GOT3 (cell line): Measurements from ENCODE around the gene UGT1A3.
"Not testable (repeated sequence)": the region's sequence is repeated elsewhere in the genome, so short reads cannot be mapped to it uniquely, and the experiment has no call there.

ENCODE experiments used
- DNase-seq: peaks from one replicate; lab custom pipeline; 2025; ENCODE audit warnings: mixed read lengths; lab: John Stamatoyannopoulos, UW

The UGT1A3 gene

GRCh38 chr2:233707940-233708644, 20.8 kb upstream of the UGT1A3 start:
- DNase-seq, result no peak

GRCh38 chr2:233708942-233709341, 19.9 kb upstream of the UGT1A3 start:
- DNase-seq, result no peak

GRCh38 chr2:233711312-233712008, 17.4 kb upstream of the UGT1A3 start:
- DNase-seq, result peak; percentile 39

- DNase-seq, result no peak
These were observed 16.1 kb upstream of the UGT1A3 start, which contains the start of gene UGT1A5 for GRCh38 chr2:233712611-233713261. Gene UGT1A5, plus strand, starts transcription at chr2:233712907. Its CDS starts 85 bp downstream, at chr2:233712992.

- DNase-seq, result no peak
These were observed 15.6 kb upstream of the UGT1A3 start for GRCh38 chr2:233713262-233713615.

GRCh38 chr2:233714121-233714520, 14.7 kb upstream of the UGT1A3 start:
- DNase-seq, result no peak

GRCh38 chr2:233718552-233718951, 10.3 kb upstream of the UGT1A3 start, which contains the start of gene UGT1A4:
Gene UGT1A4, plus strand, starts transcription at chr2:233718736. Its CDS starts 85 bp downstream, at chr2:233718821.
- DNase-seq, result no peak

- DNase-seq, result not testable (repeated sequence)
These were observed 8.2 kb downstream of the UGT1A3 start for GRCh38 chr2:233736868-233737653.

- no peak for DNase-seq
These were observed 12.0 kb downstream of the UGT1A3 start for GRCh38 chr2:233740870-233741269.

GRCh38 chr2:233743464-233744259, 14.8 kb downstream of the UGT1A3 start:
- DNase-seq, result no peak

GRCh38 chr2:233745073-233745755, 16.4 kb downstream of the UGT1A3 start:
- no peak for DNase-seq

- not testable (repeated sequence) for DNase-seq
These were observed 17.0 kb downstream of the UGT1A3 start for GRCh38 chr2:233745838-233746237.

- no peak for DNase-seq
These were observed 17.8 kb downstream of the UGT1A3 start for GRCh38 chr2:233746475-233747282.

GRCh38 chr2:233747283-233747544, 18.4 kb downstream of the UGT1A3 start:
- DNase-seq, result no peak

GRCh38 chr2:233750689-233751088, 21.8 kb downstream of the UGT1A3 start:
- DNase-seq, result not testable (repeated sequence)

GRCh38 chr2:233751212-233752009, 22.6 kb downstream of the UGT1A3 start:
- not testable (repeated sequence) for DNase-seq

GRCh38 chr2:233754872-233755611, 26.2 kb downstream of the UGT1A3 start:
- DNase-seq, result no peak

- no peak for DNase-seq
These were observed 27.7 kb downstream of the UGT1A3 start for GRCh38 chr2:233756429-233757081.
